Middle frontal gyrus (tissue), 1 donor: ENCODE measurements around the gene C2CD3.

Experiments
- DNase-seq: peaks from one replicate; pipeline ENCODE4 v3.0.0-alpha.2; 2015; ENCODE audit warnings: low spot score; ENCODE audit errors: extremely low spot score

Gene C2CD3

DNA sequence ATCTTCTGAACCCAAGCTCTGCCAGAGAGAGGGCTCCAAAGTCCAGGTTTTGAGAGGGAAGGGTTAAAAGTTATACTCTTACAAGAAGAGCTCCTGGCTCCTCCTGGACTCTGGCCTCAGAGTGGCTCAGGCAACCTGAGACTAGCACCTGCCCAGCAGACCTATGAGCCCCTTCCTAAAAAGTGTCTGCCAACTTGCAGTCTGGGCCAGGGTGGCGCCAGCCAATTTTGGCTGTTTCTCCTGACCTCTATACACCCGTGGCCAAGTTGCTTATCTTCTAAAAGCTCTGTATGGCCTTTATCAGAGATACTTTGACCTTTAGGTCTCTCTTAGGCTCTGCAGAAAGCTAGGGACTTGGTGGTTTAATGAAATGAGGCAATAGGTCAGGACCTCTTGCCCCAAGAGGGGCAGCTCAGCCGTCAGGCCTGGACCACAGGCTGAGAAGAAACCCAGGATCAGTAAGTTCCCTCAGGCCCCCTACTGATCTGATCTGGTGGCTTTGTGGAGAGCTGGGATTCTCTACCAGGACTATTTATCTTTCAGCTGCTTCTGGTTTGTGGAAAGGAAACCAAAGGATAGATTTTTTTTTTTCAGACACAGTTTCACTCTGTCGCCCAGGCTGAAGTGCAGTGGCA, 151.6 kb downstream of the C2CD3 start:
- DNase-seq, result no peak

DNA sequence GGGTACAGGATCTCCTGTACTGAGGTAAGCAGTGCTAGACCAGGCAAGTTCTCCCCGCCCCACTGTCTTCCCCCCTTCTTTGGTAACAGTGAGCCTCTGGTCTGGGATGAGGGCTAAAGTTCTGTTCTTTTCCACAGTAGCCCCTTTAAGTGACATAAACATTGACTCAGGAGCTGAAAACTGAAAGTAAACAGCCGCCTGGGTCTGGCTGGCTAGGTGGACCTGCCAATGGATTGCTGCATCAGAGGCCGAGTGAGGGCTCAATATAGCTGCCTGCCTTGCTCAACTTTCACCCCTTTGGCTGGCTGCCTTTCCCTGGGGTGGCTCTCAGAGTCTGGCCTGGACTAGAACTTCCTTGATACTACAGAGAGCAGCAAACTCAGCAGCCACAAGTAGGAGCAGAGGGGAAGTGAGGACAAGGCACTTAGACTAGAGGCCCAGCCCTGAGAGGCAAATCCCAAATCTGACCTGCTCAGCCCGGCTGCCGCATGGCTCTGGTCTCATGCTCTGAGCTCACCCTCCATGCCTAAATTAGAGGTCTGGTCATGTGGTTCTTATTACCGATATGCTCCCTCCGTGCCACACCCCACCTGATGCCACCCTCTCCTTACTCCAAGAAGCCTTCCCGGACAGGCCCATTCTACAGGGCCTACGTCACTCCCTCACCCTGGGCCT, 152.3 kb downstream of the C2CD3 start:
- no peak for DNase-seq

DNA sequence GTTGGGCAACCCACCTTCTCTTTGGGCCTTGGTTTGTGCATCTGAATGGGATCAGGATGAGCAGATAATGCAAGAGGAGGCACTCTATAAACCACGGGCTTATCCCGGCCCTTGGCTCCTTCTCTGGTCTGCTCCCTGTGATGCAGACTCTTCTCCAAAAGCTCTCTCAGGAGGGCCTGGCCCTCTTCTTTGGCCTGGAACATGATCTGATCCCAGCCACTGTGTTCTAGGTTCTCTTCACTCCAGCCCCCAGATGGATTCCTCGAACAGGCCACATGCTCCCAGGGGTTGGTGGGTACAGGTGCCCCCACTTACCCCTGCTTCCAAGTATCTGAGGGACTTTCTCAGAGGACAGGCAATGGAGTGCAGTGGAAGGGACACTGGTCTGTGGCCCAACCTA, 153.2 kb downstream of the C2CD3 start:
- no peak for DNase-seq

DNA sequence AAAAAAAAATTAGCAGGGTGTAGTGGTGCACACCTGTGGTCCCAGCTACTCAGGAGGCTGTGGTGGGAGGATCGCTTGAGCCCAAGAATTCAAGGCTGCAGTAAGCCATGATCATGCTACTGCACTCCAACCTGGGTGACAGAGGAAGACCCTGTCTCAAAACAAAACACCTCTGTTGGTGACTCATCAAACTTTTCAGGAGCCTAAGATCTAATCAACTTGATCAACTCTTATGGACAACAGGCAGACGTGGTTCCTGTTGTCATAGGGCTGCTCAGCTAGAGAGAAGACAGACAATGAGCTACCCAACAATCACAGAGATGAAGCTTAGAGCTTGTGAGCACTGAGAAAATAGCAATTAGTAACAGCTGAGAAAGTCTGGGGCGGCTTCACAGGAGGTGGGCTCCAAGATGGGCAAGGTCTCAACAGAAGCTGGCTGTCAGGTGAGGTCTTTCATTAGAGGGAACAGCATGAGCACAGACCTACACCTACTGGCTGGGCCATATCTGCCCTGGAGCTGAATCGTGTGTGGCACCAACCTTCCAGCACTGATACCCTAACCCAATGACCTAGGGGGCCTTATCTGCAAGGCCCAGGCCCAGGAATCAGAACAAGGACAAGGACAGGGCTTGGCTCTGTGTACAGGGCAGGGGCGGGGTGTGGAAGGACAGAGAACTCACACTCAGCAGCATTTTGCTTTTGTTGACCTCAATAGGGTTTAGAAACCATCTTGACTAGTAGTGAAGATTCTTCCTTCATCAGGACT, 154.7 kb downstream of the C2CD3 start:
- no peak for DNase-seq

DNA sequence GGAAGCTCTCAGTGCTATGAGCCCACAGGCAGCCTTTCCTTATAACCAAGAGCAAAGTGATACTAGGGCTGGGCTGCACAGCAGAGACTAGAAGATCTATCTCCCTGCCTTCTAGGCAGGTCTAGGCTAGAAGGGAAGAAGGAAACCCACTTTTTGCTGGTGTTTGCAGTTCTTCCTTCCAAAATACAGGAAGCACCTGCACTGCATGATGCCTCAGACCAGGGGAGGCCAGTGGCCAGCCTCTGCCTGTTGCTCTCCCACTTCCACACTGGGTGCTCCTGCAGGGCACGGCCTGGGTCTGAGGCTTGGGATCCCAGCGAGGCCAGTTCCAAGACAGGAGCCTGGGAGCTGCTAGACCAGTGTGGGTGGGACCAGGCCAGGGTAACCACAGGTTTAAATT, 155.9 kb downstream of the C2CD3 start:
- DNase-seq, result no peak

DNA sequence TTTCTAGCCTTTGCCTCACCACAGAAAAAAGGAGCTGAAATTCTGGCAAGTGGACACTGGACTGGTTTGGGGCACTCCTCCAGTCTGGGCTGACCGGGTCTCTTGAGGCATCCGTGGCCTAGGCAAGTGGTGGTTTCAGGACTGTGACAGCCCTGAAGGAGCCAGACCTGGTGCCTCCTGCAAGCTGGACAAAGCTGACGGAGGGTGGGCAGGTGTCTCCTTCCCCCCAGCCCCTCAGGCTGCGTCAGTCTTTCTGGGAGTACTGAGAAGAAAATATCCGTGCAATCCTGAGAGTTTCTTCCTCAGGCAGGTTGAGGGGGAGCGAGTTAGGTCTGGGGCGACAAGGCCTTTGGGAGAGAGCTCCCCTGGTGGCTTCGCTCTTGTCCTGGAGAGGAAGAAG, 157.7 kb downstream of the C2CD3 start:
- no peak for DNase-seq

DNA sequence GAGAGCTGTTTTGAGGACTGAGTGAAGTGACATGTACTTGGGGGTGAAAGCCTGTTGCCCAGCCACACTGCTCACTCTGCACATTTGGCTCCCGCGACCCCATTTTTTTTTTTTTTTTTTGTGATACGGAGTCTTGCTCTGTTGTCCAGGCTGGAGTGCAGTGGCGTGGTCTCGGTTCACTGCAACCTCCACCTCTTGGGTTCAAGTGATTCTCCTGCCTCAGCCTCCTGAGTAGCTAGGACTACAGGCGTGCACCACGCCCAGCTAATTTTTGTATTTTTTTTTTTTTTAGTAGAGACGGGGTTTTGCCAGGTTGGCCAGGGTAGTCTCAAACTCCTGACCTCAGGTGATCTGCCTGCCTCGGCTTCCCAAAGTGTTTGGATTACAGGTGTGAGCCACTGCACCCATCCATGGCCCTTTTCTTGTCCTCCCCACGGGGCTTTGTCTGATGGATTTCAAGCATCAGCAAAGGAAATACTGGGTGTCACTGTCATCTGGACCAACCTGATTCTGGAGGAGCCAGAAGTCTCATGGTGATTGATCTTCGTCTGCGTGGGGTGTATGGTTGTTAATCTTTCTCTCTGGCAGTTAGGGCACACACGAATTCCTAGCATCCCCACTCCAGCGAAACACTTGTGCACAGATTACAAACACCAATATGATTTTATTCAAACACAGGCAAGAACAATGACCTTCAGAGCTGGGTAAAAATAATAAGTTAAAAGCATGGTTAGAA, 158.6 kb downstream of the C2CD3 start:
- DNase-seq, result no peak

DNA sequence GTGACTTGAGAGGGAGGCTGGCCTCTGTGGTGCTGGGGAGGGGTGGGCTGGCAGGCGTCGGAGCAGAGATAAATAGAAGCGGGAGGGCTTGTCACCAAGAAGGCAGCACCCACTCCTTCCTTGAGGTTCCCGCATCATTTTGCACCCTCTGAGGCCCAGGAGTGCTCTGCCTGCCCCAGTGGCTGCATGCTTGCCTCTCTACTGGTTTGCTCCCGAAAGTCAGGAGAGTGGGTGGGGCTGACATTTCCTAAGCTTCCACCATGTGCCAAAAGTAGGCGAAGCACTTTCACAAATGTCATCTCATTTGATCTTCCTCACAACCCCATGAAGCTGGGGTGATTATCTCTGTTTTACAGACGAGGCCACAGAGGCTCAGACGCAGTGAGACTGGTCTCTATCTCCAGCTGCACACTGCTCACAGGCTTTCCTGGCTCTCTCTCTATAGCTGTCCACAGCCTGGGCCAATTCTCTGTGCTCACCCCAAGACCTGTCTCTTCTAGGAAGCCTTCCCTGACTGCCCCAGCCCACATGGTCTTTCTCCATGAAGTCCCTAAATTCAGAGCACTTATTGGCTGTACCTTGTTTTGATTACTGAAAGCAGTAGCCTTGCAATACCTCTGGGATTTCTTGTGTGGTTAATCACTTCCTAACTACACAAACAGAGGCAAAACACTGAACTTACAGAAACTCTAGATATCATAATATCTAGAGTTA, 159.3 kb downstream of the C2CD3 start:
- DNase-seq, result no peak

DNA sequence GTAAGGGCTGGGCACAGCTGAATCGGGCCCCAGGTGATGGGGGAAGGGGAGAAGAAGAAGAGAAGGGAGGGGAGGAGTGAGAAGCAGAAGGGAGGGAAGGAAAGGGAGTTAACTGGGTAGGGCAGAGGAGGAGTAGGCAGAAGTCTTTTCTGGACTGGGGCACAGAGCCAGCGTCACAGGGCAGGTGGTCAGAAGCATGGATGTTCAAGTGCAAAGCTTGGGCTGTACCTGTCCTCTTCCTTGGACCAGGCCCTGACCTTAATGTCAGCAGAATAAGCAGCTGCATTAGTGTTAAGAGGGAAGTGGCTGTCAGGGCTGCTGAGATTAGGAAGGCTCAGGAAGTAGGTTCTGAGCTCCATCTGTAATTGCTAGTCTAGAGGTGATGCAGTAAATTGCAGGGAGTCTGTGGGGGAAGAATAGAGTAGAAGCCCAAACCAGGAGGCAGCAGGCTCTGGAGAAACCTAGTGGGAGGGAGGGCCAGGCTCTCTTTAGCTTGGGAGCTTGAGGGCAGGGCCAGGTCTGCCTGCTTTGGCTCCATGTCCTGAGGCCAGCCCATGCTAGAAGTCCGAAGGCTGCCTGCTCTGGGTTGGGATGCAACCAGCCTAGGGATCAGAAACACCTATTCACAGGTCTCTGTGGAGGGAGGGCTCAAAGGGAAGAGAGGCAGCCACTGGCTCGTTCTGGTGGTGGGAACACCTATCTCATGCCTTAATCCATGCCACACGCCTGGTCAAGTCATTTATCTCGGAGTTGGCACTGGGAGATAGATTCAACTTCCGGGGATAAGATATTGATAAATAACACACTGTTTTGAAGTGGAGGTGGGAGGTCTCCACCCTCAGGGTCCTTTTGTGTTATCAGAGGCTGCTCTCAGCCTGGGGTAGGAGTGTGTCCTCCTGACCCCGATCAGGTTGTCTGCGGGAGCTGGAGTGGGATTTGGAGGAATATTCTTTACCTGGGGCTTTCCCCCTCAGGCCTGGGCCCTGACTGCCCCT, 160.2 kb downstream of the C2CD3 start:
- DNase-seq, result no peak

DNA sequence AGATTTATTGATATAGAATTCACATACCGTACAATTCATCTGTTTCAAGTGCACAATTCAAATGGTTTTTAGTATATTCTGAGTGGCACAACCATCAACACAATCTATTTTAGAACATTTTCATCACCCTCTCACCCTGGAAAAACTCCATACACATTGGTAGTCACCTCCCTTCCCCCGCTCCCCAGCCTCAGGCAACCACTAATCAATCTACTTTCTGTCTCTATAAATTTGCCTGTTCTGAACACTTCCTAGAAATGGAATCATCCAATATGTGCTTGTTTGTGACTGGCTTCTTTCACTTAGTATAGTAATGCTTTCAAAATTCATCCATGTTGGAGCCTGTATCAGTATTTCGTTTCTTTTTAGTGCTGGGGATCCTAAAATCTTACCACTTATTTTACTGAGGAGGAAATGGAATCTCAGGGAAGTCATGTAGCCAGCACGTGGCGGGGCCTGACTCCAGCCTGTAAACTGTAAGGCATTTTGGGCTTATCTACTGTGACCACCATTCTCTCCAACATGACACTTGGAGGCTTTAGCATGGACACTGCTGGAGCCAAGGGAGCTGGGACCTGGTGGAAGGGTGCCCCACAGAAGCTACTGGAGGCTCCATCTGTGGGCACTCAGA, 161.0 kb downstream of the C2CD3 start:
- DNase-seq, result no peak

DNA sequence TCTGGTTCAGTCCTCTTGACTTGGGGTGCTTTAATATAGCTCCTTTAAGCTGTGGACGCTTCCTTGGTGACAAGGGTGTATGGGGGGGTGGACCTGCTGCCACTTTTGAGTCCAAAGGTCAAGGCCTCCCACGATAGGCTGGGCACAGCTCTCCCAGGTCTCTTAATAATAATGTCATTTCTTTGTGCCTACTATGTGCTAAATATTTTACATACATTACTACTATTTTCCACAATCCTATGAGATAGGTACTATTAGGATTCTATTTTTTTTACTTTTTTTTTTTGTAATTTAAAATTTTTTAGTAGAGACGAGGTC, 161.6 kb downstream of the C2CD3 start:
- no peak for DNase-seq

DNA sequence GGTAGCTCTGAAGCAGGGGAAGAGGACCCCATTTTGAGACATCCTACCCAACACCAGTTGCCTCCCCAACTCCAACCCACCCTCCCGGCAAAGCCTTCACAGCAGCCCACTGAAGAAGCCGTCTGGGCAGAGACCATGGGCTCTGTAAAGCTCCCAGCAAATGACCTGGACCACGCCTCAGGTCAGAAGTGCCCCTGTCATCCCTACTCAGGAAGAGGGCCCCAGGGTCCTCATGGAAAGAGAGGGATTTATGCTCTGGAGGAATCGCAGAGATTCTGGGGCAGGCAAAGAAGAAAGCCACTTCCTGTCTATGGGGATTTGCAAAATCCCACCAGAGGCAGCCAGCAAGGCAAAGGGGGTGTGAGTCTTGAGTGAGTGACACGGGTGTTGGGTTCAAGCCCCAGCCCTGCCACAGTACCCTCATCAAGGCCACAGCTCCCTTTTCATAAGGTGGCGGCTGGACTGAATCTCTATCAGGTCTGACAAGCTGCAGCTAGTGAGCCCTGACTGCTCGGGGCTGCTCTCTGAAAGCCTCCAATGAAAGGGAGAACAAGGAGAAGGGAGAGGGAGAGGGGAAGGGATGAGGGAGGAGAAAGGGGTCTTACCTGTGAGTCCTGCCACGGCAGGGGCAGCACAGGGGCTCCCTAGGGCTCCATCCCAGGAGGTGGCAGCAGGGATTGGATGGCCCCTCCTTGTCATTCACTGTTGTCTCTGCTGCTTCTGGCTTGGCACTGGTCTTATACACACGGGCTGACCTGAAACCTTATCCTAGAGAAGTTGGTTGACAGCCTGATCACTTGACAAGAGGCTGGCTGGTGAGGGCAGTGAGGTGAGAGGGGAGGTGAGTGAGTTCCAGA, 162.2 kb downstream of the C2CD3 start, which contains the start of gene UCP3:
Gene UCP3 (minus strand): TSS at position 713 of the 857 bp plus-strand sequence. CDS start 2,043 bp downstream, outside the sequence.
- no peak for DNase-seq

DNA sequence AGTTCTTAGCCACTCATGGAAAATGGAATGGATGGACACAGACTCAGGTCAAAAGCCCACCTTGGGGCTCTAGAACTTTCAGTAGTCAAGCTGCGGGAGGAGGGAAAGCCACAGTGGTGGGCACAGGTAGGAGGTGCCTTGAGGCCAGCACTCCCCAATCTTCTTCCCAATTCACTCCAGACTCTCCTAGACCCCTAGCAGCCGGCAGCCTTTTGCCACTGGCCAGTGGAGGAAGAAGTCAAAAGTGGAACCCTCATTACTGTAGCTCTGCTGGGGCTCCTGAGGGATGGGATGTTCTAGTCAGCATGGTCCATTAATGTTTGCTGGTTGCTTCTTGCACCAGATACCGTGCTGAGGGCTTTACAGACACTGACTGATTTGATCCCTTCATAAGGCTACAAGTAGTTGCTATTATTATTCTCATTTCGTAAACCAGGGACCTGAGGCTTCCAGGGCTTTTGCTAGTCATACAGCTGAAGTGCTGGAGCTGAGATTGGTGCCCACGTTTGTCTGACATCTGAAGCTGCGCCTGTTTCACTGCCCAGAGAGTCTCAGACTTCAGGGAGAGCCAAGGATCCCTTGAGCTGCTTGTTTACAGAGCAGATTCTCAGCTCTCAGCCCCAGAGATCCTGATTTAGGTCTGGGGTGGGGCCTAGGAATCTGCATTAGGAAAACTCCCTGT, 163.0 kb downstream of the C2CD3 start:
- no peak for DNase-seq

DNA sequence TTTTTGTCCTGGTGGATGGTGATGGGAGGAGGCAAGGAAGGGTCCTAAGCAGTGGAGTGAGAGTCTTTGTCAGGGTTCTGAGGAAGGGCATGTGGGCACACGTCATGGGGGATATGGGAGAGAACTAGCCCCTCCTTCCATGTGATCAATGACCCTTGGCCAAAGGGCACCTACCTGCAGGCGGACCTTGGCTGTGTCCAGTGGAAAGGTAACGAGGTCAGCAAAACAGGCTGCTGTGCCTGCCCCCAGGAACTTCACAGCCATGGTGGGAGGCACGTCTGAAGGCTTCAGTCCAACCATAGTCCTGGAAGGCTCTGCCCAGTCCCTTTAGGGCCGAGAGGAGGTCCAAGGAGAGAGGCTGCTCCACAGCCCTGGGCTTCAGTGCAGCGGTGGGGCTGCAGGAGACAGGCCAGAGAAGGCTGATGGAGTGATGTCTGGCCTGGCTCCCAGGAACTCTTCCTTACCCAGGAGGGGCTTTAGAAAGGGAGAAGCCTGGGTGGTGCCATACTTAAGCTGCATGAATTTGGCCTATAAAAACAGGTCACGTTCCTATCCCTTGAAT, 164.0 kb downstream of the C2CD3 start:
- no peak for DNase-seq

DNA sequence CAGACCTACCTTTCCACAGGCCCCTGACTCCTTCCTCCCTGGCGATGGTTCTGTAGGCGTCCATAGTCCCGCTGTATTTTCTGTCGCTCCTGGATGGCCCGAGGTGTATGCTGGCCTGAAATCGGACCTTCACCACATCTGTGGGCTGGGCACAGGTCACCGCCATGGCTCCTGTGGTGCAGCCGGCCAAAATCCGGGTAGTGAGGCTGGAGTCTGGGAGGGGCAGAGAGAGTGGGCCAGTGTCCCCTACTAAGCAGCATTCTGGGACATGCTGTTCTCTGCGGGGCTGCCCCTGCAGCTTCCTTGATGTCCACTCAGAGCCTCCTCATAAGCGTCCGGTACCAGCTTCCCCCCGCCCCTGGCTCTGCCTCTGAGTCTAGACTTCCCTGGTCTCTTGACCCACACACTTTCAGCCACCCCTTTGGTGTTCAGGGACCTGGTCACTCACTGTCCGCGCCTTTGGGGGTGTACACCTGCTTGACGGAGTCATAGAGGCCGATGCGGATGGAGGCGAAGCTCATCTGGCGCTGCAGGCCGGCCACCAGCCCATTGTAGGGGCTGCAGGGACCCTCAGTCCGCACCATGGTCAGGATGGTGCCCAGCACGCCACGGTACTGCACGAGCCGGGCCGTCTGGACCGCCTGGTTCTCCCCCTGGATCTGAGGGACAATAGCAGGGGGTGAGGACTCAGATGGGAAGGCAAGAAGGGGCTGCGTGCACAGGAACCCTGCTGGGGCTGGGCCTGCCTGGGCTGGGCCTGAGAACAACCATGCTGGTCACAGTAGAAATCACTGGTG, 164.9 kb downstream of the C2CD3 start:
- DNase-seq, result no peak

DNA sequence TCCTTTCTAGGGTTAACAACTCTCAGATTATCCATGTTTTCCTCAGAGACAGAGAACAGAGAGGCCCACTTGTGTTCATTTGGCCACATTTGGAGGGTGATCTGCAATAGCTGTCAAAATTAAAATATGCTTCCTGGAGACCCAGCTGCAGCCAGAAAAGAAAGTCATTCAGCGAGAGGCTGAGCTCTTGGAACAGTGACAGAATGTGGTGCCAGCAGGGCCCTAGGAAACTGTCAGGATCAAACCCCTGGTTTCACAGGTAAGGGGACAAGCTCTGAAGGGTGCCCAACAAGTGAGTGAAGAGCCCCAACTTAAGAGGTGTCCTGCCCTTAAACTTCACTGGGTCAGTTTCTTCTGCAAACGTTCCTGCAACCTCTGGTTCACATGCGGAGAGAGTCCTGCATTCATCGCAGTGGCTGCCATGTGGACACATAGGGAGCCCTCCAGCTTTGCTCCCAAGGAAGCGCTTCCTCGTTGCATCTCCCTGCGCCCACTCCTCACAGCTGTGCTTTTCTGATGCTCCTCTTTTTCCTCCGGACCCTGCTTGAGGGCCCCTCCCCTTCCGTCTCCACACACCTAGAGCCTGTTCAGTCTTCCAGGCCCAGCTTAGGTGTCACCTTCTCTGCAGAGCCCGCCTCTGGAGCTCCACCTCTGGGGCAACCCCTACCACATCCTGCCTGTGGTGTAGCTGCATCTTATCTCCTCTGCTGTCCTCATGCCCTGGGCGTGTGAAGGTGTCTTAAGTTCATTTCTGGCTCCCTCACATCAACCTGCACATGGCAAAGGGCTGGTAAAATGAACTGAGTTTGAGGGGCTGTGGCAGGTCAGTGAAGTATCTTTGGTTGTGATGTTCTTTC, 165.8 kb downstream of the C2CD3 start:
- DNase-seq, result no peak
